LNCaP clone FGC (cell line): ENCODE data around the gene IGSF23.

Experiments used
- DNase-seq: peaks from one replicate; pipeline ENCODE4 v3.0.0-alpha.2; 2011; ENCODE audit warnings: low read depth
- H3K4me3 ChIP-seq: 2 replicates; pipeline ENCODE4 v1.5.1; 2011; ENCODE audit warnings: mild to moderate bottlenecking, low read depth, low read length, control low read depth
- CTCF ChIP-seq: IDR thresholded peaks from 2 replicates; pipeline ENCODE4 v1.5.1; 2012; ENCODE audit warnings: mild to moderate bottlenecking; ENCODE audit not compliant: control insufficient read depth, insufficient read depth; ENCODE audit errors: extremely low read depth

The IGSF23 gene

GRCh38 chr19:44657211-44657921 lies 44.0 kb downstream of the IGSF23 start:
- TF ChIP-seq CTCF, result peak; percentile 64
- no peak for DNase-seq
- H3K4me3 ChIP-seq, result no peak overlapping the region

- TF ChIP-seq CTCF, result no peak
- H3K4me3 ChIP-seq, result no peak overlapping the region
- DNase-seq, result no peak
Observed at GRCh38 chr19:44658069-44658733, 44.8 kb downstream of the IGSF23 start.

- no peak for TF ChIP-seq CTCF
- no peak for DNase-seq
- H3K4me3 ChIP-seq, result no peak overlapping the region
Observed at GRCh38 chr19:44660081-44660480, 46.7 kb downstream of the IGSF23 start.

- no peak for TF ChIP-seq CTCF
- DNase-seq, result no peak
- H3K4me3 ChIP-seq, result no peak overlapping the region
Observed at GRCh38 chr19:44661205-44661604, 47.8 kb downstream of the IGSF23 start.

GRCh38 chr19:44661904-44662303 lies 48.5 kb downstream of the IGSF23 start:
- no peak for DNase-seq
- TF ChIP-seq CTCF, result no peak
- no peak overlapping the region for H3K4me3 ChIP-seq

- DNase-seq, result no peak
- TF ChIP-seq CTCF, result no peak
- H3K4me3 ChIP-seq, result no peak overlapping the region
Observed at GRCh38 chr19:44662691-44663385, 49.5 kb downstream of the IGSF23 start.
